Measurements from ENCODE around the gene CYB561D1.

DNA sequence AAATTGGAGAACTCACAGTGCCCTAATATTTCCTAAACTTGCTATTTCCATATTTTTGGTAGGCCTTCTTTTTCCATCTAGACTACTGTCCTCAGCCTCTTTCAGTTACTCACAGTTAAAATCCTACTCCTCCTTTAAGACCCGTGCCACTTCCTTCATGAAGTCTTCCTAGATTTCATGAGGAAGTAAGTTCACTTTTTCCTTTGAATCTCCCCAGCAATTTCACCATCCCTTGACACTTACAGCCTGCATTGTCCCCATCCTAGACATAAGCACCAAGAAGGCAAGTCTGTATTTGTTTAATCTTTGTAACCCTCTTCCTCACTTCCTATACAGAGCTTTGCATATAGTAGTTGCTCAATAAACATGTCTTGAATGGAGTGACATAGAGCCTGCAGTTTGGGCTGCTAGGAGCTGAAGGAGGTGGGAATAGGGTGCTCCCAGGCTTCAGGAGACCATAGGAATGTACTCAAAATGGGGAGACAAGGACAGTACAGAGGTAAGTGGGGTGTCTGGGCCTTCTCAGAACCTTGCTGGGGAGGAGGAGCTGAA lies 40.5 kb downstream of the CYB561D1 start:
- TF ChIP-seq FOXM1 (IDR thresholded peaks at IDR 0.05; ENCODE audit: borderline replicate concordance) = no peak
- TF ChIP-seq BHLHE40 (IDR thresholded peaks at IDR 0.05; ENCODE audit: borderline replicate concordance) = no peak
- no peak for TF ChIP-seq CTBP1 (IDR thresholded peaks at IDR 0.05; ENCODE audit: borderline replicate concordance)
- no peak for TF ChIP-seq TARDBP (IDR thresholded peaks at IDR 0.05)
- TF ChIP-seq FOXA1 (IDR thresholded peaks at IDR 0.05) = no peak
- no peak for TF ChIP-seq ELF4 (IDR thresholded peaks at IDR 0.05)
